Adrenal gland (tissue), 5 donors: ENCODE data around the gene ZSCAN16.

Experiments used
- POLR2A ChIP-seq, 2 donors: fragments of 450-650 bp; IDR thresholded peaks; one replicate each; pipeline ENCODE4 v1.6.1; 2017; ENCODE audit warnings: antibody characterized with exemption in 2 of 2, mild to moderate bottlenecking in 2 of 2, moderate library complexity in 1 of 2
- TF ChIP-seq, protein P1 (sequence below), 6 experiments: fragments of 450-650 bp in 4 of 6; fragments of 200-600 bp in 2 of 6; sonication (generic) in 1 of 6; IDR thresholded peaks; 1 replicate in 5 of 6; 2 replicates in 1 of 6; pipeline versions ENCODE4 v1.5.1 to v1.8.0; 2016 to 2021; ENCODE audit warnings: antibody characterized with exemption in 6 of 6, mild to moderate bottlenecking in 2 of 6, moderate library complexity in 1 of 6
- donor health status: DM: no; HTN: no; CAD: no.

- TF ChIP-seq, protein P1, sequence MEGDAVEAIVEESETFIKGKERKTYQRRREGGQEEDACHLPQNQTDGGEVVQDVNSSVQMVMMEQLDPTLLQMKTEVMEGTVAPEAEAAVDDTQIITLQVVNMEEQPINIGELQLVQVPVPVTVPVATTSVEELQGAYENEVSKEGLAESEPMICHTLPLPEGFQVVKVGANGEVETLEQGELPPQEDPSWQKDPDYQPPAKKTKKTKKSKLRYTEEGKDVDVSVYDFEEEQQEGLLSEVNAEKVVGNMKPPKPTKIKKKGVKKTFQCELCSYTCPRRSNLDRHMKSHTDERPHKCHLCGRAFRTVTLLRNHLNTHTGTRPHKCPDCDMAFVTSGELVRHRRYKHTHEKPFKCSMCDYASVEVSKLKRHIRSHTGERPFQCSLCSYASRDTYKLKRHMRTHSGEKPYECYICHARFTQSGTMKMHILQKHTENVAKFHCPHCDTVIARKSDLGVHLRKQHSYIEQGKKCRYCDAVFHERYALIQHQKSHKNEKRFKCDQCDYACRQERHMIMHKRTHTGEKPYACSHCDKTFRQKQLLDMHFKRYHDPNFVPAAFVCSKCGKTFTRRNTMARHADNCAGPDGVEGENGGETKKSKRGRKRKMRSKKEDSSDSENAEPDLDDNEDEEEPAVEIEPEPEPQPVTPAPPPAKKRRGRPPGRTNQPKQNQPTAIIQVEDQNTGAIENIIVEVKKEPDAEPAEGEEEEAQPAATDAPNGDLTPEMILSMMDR (IDR thresholded peaks at IDR 0.05), result no peak
- no peak for TF ChIP-seq POLR2A (IDR thresholded peaks at IDR 0.05)
Measured at GRCh38 chr6:28172006-28172405, 47.6 kb downstream of the ZSCAN16 start.
